ENCODE data around the gene UQCRQ.

The UQCRQ gene

DNA sequence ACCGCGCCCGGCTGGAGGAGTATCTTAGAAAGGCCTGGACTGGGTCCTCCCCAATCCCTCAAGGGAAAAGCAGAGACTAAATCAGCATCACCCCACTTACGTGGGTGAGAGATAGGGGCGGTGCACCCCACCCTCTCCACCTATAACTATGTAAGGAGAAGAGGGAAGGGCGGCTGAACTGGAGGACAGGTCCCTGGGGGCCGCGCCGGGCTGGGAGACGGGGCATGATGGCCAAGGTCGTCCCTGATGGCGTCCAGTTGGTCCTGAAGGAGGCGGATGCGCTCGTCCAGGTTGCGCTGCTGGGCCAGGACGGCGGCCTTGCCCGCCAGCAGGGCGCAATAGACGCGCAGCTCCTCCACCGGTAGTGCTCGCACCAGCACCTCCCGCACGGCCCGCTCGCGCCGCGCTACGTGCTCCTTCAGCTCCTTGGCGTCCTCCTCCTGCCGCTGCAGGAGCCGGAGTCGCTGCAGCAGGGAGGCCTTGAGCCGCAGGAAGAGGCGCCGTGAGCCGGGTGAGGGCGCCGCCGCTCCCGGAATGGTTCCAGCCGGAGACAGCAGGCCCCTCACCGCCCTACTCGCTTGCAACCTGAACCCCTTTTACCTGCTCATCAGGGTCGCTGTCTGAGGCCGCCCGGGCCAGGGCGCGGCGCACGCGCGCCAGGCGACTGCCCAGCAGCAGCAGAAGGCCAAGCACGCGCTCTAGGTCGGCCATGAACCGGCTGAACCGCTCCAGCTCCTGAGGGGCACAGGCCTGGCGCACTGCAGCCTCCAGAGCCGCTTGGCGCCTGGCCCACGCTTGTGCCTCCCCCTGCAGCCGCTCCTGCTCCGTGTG lies 43.6 kb upstream of the UQCRQ start:
- TF ChIP-seq, protein P1, sequence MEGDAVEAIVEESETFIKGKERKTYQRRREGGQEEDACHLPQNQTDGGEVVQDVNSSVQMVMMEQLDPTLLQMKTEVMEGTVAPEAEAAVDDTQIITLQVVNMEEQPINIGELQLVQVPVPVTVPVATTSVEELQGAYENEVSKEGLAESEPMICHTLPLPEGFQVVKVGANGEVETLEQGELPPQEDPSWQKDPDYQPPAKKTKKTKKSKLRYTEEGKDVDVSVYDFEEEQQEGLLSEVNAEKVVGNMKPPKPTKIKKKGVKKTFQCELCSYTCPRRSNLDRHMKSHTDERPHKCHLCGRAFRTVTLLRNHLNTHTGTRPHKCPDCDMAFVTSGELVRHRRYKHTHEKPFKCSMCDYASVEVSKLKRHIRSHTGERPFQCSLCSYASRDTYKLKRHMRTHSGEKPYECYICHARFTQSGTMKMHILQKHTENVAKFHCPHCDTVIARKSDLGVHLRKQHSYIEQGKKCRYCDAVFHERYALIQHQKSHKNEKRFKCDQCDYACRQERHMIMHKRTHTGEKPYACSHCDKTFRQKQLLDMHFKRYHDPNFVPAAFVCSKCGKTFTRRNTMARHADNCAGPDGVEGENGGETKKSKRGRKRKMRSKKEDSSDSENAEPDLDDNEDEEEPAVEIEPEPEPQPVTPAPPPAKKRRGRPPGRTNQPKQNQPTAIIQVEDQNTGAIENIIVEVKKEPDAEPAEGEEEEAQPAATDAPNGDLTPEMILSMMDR (IDR thresholded peaks at IDR 0.05; ENCODE audit: control insufficient read depth, extremely low read depth, insufficient read depth): no peak
- no peak for DNase-seq (ENCODE audit: low read depth)
- no peak overlapping the region for H3K4me3 ChIP-seq (ENCODE audit: low read depth, low read length)

DNA sequence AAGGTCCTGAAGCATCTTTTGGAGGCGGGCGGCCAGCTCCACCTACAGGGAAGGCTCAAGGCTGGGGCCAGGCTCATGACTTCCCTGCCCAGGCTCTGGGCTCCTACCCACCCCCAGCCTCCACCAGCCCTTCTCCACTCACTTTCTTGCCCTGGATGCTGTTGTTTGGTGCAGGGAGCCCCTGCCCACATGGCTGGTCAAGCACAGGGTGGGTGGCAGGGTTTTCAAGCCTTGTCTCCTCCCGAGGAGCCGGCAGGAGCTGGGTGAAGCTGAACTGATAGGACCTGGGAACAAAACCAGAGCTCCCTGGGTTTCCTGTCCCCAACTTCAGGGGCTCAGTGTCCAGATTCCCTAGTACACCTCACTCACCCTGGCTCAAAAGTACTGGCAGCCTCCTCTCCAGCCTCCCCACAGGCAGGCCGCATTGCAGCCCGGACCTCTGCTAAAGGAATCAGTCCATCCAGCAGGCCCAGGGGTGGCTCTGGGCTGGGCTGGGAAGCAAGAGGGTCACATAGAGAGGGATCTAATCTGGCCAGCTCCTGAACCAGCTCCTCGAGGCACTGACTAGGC lies 42.9 kb upstream of the UQCRQ start:
- TF ChIP-seq, protein P1 (IDR thresholded peaks at IDR 0.05; ENCODE audit: control insufficient read depth, extremely low read depth, insufficient read depth): no peak
- no peak overlapping the region for H3K4me3 ChIP-seq (ENCODE audit: low read depth, low read length)
- no peak for DNase-seq (ENCODE audit: low read depth)

DNA sequence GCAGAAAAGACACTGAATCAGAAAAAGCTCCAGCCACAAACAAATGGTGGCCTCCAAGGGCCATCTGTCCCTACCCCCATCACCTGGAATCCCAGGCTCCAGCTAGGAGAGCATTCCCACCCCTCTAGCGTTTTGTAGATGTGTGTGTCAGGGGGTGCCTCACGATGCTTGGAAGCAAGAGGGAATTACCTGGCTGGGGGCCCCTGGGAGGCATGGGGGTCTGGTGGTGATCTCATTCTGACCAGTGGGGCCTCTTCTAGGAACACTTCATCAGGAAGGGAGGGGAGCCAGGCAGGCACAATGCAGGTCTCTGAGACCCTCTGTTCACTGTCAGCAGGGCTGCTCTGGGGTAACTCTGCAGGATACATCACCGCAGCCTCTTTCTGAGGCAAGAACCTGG lies 42.0 kb upstream of the UQCRQ start:
- TF ChIP-seq, protein P1 (IDR thresholded peaks at IDR 0.05; ENCODE audit: control insufficient read depth, extremely low read depth, insufficient read depth): no peak
- DNase-seq (ENCODE audit: low read depth): no peak
- no peak overlapping the region for H3K4me3 ChIP-seq (ENCODE audit: low read depth, low read length)

DNA sequence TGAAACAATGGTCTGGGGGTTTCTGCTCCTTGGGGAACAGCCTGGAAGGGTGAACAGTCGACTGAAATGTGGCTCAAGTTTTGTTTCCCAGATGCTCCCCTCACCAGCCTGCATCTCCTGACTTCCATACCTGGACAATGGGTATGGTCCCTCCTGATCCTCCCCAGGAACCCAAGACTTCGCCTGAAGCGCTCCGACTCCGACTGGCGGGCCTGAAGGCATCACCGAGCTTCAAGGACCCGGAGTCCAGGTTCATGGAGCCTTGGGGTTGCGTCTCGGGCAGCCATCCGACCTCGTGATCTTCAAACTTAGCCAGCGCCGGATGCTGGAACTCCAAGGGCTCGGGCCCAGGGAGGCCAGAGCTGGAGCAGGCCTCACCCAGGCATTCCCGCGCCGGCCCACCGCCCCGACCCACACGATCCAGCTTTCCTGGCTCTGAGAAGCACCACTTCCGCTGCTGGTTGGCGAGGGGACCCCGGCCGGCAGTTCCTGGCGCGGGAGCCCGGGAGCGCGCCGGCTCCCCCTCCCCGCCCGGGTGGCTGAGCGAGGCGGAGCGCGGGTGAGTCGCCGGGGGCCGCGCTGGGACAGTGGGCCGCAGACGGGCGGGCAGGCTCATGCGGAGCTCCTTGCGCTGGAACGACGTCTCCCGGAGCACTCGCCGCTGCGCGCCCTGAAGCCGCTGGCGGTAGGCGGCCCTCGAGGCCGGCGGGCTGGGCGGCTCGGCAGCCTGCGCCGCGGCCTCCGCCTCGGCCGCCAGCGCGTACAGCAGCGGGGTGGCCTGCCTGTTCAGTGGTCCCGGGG lies 41.2 kb upstream of the UQCRQ start:
- TF ChIP-seq, protein P1 (IDR thresholded peaks at IDR 0.05; ENCODE audit: control insufficient read depth, extremely low read depth, insufficient read depth): no peak
- H3K4me3 ChIP-seq (ENCODE audit: low read depth, low read length): no peak overlapping the region
- no peak for DNase-seq (ENCODE audit: low read depth)

DNA sequence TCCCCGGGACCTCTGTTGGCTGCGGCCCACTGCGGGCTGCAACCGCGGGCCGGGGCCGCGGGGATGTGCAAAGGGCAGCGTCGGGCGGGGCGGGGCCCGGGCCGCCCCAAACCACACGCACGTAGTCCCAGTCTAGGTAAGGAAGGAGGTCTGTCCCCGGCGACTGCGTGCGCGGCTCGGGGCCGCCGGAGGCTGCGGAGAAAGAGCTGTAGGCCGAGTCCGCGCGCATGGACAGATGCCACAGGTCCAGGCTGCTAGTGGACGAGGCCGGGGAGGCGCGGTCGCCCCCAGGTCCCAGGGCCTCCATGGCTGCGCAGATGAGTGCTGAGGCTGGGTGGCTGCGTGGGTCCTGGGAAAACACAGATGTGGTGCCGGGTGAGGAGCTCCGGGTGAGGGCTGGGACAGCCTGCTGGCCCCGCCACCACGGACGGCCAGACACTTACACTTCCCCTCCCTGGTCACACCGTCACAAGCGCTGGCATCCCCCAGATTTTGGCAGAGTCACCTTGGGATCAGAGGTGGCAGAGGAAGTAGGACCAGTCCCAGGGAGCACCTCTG lies 40.5 kb upstream of the UQCRQ start:
- no peak for DNase-seq (ENCODE audit: low read depth)
- H3K4me3 ChIP-seq (ENCODE audit: low read depth, low read length): no peak overlapping the region
- TF ChIP-seq, protein P1 (IDR thresholded peaks at IDR 0.05; ENCODE audit: control insufficient read depth, extremely low read depth, insufficient read depth): no peak

DNA sequence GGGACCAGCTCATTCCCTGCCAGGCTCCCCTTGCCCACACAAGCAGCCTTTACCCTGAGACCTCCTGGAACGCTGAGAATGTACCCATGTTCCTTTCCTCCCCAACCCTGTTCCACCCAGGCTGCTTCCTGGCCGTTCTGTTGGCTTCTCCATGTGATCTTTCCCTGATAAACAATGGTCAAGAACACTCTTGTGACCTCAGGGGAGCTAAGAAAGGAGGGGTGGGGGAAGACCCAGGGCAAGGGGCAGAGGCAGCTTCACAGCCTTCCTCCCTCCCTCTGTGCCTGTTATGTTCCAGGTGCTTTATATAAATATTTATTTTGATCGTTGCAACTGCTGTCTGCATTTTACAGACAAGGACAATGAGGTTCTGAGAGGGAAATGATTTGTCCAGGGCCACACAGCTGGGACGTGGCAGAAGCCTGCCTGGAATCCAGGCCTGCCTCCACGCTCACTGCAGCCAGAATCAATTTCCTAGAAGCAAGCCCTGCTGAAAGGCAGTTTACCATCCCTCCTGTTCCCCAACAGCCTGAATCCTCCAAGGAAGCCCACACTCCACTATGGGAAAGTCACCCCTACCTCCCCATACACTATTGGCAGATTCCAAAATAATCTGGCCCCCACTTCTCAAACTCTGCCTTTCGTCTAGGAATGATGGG lies 39.9 kb upstream of the UQCRQ start:
- no peak overlapping the region for H3K4me3 ChIP-seq (ENCODE audit: low read depth, low read length)

More for the DNA sequence above, 39.9 kb upstream of the UQCRQ start:
- TF ChIP-seq, protein P1 (IDR thresholded peaks at IDR 0.05; ENCODE audit: control insufficient read depth, extremely low read depth, insufficient read depth): no peak
- no peak for DNase-seq (ENCODE audit: low read depth)
